HG03064 (cell line): Measurements from ENCODE around the gene OR10W1.

ENCODE experiments used
- ATAC-seq: cut with Tn5 transposase; IDR thresholded peaks from one replicate; pipeline ENCODE4 v1.9.1; 2021; ENCODE audit warnings: low read depth; ENCODE audit not compliant: unreplicated experiment

The OR10W1 gene

GRCh38 chr11:58268142-58268541, at the start of gene OR10W1:
Gene OR10W1, minus strand, starts transcription at chr11:58268260. Its CDS starts 402 bp downstream, at chr11:58267858.
- ATAC-seq = no peak

DNA sequence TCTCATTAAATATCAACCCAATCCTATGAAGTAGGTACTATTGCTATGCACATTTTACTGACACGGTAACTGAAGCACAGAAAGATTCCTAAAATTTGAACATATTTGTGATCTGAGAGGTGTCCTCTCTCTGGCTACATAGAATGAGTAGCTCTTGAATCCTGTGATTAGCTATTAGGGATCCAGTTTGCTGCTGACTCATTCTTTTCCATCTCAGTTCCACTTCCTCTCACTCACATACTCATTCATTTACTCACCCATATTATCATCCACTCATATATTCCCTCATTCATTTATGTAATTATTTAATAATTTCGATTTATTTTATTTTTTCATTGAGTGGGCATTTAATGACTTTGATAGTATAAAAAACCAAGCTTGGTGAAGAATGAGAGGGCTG, 48.1 kb upstream of the OR10W1 start:
- ATAC-seq = no peak

- no peak for ATAC-seq
These were observed 33.5 kb upstream of the OR10W1 start for GRCh38 chr11:58301576-58301975.

- no peak for ATAC-seq
These were observed 24.0 kb upstream of the OR10W1 start for GRCh38 chr11:58292017-58292416.

DNA sequence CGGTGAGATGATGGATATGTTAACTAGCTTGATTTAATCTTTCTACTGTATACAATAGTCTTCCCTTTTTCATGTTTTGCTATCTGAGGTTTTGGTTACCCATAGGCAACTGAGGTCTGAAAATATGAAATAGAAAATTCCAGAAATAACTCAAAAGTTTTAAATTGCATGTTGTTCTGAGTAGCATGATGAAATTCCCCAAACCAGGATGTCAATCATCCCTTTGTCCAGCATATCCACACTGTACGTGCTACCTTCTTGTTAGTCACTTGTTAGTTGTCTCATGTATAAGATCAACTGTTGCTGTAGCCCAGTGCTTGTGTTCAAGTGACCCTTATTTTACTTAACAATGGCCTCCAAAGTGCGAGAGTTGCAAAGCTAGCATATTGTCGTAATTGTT, 21.2 kb upstream of the OR10W1 start:
- ATAC-seq = no peak

DNA sequence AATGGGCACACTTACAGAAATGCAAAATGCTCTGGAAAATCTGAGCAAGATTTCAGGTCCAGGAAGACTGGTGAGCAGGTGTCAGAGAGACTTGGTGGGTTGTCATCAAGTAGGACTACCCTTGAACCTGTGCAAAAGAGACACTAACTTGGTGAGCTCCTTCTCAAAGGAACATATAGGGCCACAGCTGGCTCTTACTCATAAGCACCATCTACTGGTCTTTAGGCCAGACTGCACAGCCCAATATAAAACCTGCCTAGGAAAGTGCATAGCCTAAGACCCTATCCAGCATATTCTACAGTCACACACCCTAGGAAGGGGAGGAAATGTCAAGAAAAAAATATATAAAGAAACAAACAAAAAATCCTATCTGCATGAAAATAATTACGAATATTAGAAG, 18.2 kb upstream of the OR10W1 start:
- ATAC-seq = no peak

- no peak for ATAC-seq
These were observed 17.5 kb upstream of the OR10W1 start for GRCh38 chr11:58285483-58286040.

DNA sequence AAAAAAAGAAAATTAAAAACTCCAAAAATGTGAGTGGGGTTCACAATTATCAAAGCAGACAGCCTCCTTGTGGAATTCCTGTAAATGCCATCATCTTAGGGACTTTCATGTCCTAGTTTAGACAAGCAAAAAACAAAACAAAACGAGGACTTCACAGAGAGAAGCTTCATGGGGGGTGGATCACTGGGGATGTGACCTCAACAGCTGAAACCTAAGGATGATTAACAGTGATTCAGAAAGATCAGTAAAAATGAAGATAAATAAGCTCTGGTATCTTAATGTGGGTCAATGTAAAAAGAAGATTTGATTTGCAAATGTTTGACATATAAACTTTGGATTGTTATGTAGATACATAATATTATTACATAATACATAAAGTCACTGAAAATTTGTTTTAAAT, 8.1 kb upstream of the OR10W1 start:
- no peak for ATAC-seq

DNA sequence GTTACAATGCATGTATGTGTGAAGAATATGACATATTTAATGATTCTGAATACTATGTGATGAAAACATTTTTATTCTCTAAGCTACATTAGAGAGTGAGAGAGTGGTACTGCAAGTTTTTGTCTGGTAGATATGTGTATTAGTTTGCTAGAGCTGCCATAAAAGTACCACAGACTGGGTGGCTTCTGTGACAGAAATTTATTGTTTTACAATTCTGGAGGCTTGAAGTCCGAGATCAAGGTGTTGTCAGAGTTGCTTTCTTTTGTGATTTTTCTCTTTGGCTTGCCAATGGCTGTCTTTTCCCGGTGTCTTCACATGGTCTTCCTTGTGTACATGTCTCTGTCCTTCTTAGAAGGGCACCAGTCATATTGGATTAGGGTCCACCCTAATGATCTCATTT, 6.9 kb upstream of the OR10W1 start:
- ATAC-seq = no peak

DNA sequence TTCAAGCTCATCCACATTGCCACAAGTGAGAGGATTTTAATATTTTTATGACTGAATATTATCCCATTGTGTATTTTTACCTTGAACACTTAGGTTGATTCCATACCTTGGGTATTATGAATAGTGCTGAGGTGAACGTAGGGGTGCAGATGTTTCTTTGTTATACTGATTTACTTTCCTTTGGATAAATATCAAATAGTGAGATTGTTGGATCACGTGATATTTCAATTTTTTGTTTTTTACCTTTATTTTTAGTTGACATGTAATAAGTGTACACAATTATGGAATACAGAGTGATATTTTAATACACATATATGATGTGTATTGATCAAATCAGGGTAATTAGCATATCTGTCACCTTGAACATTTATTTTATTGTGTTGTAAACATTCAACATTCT, 8.1 kb downstream of the OR10W1 start:
- no peak for ATAC-seq

DNA sequence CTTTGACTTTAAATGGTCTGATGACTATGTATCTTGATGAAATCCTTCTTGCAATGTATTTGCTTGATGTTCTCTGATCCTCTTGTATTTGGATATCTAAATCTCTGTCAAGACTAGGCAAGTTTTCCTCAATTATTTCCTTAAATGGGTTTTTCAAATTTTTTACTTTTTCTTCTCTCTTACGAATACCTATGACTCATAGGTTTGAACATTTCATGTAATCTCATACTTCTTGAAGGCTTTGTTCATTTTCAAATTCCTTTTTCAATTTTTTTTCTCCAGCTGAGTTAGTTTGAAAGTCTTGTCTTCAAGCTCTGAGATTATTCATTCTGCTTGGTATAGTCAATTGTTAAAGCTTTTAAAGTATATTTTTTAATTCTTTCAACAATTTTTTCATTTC, 13.1 kb downstream of the OR10W1 start:
- no peak for ATAC-seq

DNA sequence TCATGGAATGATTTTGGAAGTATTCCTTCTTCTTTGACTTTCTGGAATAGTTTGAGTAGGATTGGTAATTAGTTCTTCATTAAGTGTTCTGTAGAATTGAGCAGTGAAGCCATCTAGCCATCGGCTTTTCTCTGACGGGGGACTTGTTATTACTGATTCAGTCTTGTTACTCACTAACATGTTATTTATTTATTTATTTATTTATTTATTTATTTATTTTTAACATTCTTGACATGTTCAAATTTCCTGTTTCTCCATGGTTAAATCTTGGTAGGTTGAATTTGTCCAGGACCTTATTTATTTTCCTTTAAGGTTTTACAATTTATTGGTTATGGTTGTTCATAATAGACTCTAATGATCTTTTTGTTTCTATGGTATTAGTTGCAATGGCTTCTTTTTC, 24.1 kb downstream of the OR10W1 start:
- ATAC-seq = no peak

- no peak for ATAC-seq
These were observed 40.0 kb downstream of the OR10W1 start for GRCh38 chr11:58227956-58228615.

DNA sequence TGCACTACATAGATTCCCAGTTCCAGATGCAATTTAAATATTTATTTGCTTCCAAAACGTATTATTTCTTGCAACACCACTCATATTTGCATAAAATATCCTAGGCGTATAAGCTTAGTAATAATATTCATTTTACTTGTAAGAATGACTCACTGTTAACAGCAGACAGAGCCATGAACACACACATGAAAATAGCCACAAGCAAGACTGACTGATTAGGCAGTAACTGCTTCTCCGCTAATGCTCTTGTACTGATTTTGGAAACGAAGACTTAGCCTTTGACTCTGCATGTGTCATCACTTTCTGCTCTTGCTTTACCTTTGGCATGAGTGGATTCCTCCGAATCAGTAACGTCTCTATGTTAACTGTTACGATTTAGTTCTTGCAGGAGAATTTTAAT, 45.3 kb downstream of the OR10W1 start:
- ATAC-seq = no peak
